SK-N-MC (cell line): Measurements from ENCODE around the gene COL16A1.

Experiments
- DNase-seq: peaks from one replicate; pipeline ENCODE4 v3.0.0-alpha.2; 2011; ENCODE audit warnings: low read depth, low spot score
- H3K27ac ChIP-seq: fragments of 200-600 bp; sonication (generic); 2 replicates; pipeline ENCODE4 v1.5.1; 2016; ENCODE audit warnings: mixed run types
- H3K36me3 ChIP-seq: fragments of 200-600 bp; sonication (generic); 2 replicates; pipeline ENCODE4 v1.6.1; 2017; ENCODE audit warnings: antibody characterized with exemption, low read length, mixed read lengths; ENCODE audit not compliant: insufficient read depth
- H3K4me3 ChIP-seq: fragments of 200-600 bp; sonication (generic); 2 replicates; pipeline ENCODE4 v1.5.1; 2016
- H3K9ac ChIP-seq: fragments of 200-600 bp; sonication (generic); 2 replicates; pipeline ENCODE4 v1.8.0; 2017; ENCODE audit warnings: mixed run types, mixed read lengths; ENCODE audit not compliant: insufficient read length
- H3K9me3 ChIP-seq: fragments of 200-600 bp; sonication (generic); 2 replicates; pipeline ENCODE4 v1.6.1; 2017; ENCODE audit warnings: low read depth, mild to moderate bottlenecking, antibody characterized with exemption, low read length, moderate library complexity, mixed read lengths
- EZH2 ChIP-seq: fragments of 200-600 bp; sonication (generic); IDR thresholded peaks from one replicate; pipeline ENCODE4 v1.6.1; 2017; ENCODE audit warnings: antibody characterized with exemption
- FOXP2 ChIP-seq: optimal IDR thresholded peaks from 2 replicates; pipeline ENCODE3; 2011; ENCODE audit warnings: mild to moderate bottlenecking, moderate library complexity; ENCODE audit not compliant: insufficient read depth; ENCODE audit errors: extremely low read length, control extremely low read depth
- POLR2AphosphoS5 ChIP-seq: IDR thresholded peaks from 2 replicates; pipeline ENCODE4 v1.6.1; 2012; ENCODE audit warnings: mild to moderate bottlenecking, low read depth, low read length, borderline replicate concordance

Gene COL16A1

GRCh38 chr1:31670593-31670964, 33.2 kb downstream of the COL16A1 start:
- H3K9me3 ChIP-seq = no peaks in the 10 kb centered on the region
- H3K36me3 ChIP-seq = peaks cover 72% of the 10 kb centered on the region
- no peak overlapping the region for H3K4me3 ChIP-seq
- H3K27ac ChIP-seq = peak overlapping the region; percentile 29
- no peak for DNase-seq
- TF ChIP-seq EZH2 = no peak
- TF ChIP-seq FOXP2 = no peak
- no peak for TF ChIP-seq POLR2AphosphoS5
- H3K9ac ChIP-seq = no peak overlapping the region

DNA sequence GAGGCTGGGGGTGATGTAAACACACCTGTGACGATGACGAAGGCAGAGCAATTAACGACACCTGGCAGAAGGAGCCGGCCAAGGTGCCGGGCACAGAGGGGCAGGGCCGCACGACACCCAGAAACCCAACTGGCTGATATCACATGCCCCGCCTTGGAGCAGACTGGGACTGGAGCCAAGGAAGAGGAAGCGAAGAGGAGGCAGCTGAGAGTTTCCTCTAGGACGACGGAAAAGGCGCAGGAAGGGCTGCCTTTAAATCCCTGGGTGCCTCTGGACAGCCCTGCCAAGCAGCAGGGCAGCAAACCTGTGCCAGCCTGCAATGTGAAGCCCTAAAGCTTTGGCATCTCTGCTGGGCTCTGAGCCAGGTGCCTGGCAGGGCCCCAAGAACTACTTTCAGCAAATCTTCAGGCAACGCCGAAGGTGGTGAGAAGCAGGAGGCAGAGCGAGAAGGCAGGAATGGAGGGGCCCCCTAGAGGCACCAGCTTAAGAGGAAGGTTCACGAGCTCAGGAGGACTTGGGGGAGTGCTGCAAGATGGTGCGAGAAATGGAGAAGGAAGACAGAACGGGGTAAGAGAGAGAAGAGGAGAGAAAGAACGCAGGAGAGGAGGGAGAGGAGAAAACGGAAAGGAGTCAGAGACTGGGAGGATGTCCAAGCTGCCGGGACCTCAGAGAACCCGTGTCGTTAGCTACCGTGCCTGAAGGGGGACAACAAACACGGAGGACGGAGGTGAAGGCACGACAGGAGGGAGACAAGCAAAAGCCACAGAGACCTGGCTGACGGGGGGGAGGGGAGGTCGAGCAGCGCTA, 33.8 kb downstream of the COL16A1 start:
- no peak for TF ChIP-seq EZH2
- TF ChIP-seq FOXP2 = no peak
- no peak for TF ChIP-seq POLR2AphosphoS5
- Histone ChIP-seq H3K9me3 (no peaks in the 10 kb centered on the region), H3K27ac (peak overlapping the region; percentile 29), H3K9ac (no peak overlapping the region), H3K36me3 (peaks cover 72% of the 10 kb centered on the region), H3K4me3 (peak overlapping the region; percentile 29; the same call in 1 of the 2 replicates)
- DNase-seq = no peak

DNA sequence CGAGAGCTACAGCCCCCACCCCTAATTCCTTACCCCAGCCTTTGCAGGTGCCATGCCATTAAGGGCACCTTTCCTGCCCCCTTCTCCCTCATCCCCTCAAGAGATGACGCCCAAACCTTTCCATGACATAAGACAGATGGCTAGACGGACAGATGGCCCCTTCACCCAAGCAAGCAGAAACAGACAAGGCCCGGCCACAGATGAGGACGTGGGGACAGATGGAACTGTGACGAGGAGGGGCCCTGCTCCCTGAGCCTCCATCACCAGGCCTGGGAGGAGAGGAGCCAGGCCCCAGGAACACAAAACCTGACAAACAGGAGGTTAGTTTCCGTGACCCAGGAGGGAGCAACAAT, 34.4 kb downstream of the COL16A1 start:
- Histone ChIP-seq H3K9me3 (no peaks in the 10 kb centered on the region), H3K9ac (no peak overlapping the region), H3K36me3 (peaks cover 66% of the 10 kb centered on the region), H3K27ac (peak overlapping the region; percentile 29; the same call in 1 of the 2 replicates), H3K4me3 (no peak overlapping the region)
- no peak for DNase-seq
- TF ChIP-seq FOXP2 (no peak), POLR2AphosphoS5 (no peak), EZH2 (no peak)

GRCh38 chr1:31668303-31668883, 35.4 kb downstream of the COL16A1 start:
- H3K27ac ChIP-seq = no peak overlapping the region

GRCh38 chr1:31667065-31667785, 36.6 kb downstream of the COL16A1 start:
- Histone ChIP-seq H3K9ac (no peak overlapping the region), H3K9me3 (no peaks in the 10 kb centered on the region), H3K36me3 (peaks cover 61% of the 10 kb centered on the region), H3K27ac (peak overlapping the region; percentile 51), H3K4me3 (no peak overlapping the region)
- TF ChIP-seq FOXP2 (no peak), EZH2 (no peak), POLR2AphosphoS5 (no peak)
- no peak for DNase-seq

More at GRCh38 chr1:31668303-31668883, 35.4 kb downstream of the COL16A1 start:
- H3K4me3 ChIP-seq = no peak overlapping the region
- no peak for TF ChIP-seq POLR2AphosphoS5
- no peak for DNase-seq
- H3K9ac ChIP-seq = no peak overlapping the region
- H3K36me3 ChIP-seq = peaks cover 59% of the 10 kb centered on the region
- H3K9me3 ChIP-seq = no peaks in the 10 kb centered on the region

- TF ChIP-seq FOXP2 = no peak
- Histone ChIP-seq H3K9me3 (no peaks in the 10 kb centered on the region), H3K9ac (no peak overlapping the region), H3K27ac (peak overlapping the region; percentile 51), H3K4me3 (no peak overlapping the region), H3K36me3 (peaks cover 57% of the 10 kb centered on the region; the same call in 1 of the 2 replicates)
- DNase-seq = no peak
Measured at GRCh38 chr1:31666263-31666963, 37.4 kb downstream of the COL16A1 start.

- Histone ChIP-seq H3K36me3 (peaks cover 58% of the 10 kb centered on the region; the same call in 1 of the 2 replicates), H3K9me3 (no peaks in the 10 kb centered on the region), H3K4me3 (no peak overlapping the region), H3K9ac (no peak overlapping the region), H3K27ac (no peak overlapping the region)
- no peak for DNase-seq
- TF ChIP-seq FOXP2 = no peak
- no peak for TF ChIP-seq EZH2
- TF ChIP-seq POLR2AphosphoS5 = no peak
Measured at GRCh38 chr1:31665234-31665878, 38.5 kb downstream of the COL16A1 start.

GRCh38 chr1:31664528-31664927, 39.3 kb downstream of the COL16A1 start:
- Histone ChIP-seq H3K9me3 (no peaks in the 10 kb centered on the region), H3K9ac (no peak overlapping the region), H3K36me3 (peaks cover 62% of the 10 kb centered on the region), H3K4me3 (no peak overlapping the region), H3K27ac (no peak overlapping the region)
- TF ChIP-seq POLR2AphosphoS5 = no peak
- no peak for TF ChIP-seq FOXP2
- no peak for TF ChIP-seq EZH2
- no peak for DNase-seq
